IMR-90 (cell line): ENCODE data around the gene ZNF124.

Experiments used
- POLR2A ChIP-seq: IDR thresholded peaks from 2 replicates; pipeline ENCODE4 v1.6.1; 2012; ENCODE audit warnings: mild to moderate bottlenecking, low read depth, low read length
- RAD21 ChIP-seq: IDR thresholded peaks from 2 replicates; pipeline ENCODE4 v1.6.1; 2012; ENCODE audit warnings: low read length, improper control_type of control experiment
- TF ChIP-seq, protein P1 (sequence below): conservative IDR thresholded peaks from 2 replicates; pipeline ENCODE4 v1.5.1; 2012; ENCODE audit warnings: mild to moderate bottlenecking, low read depth, low read length, improper control_type of control experiment
- TF ChIP-seq, protein P2 (sequence below): fragments of 150-350 bp; IDR thresholded peaks from 2 replicates; pipeline ENCODE4 v1.6.1; 2017; ENCODE audit warnings: mild to moderate bottlenecking, antibody characterized with exemption, low read length, low read depth

DNA sequence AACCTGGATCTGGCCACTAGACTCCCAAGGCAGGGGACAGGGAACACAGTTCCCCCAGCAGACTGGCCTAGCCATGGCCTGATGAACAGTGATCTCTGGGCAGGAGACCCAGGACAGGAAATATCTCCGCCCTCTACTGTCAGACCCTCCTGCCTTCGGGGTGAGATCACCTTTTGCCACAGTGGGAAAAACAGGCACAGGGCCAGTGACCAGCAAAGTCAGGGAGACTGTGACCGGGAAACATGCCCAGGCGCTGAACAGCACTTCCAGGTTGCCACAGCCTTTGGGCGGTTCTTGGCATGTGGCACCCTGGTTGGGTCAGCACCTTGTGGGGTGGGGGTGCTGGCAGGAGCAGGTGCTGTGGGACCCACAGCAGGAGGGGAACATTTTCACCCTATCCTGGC is 58.7 kb downstream of the ZNF124 start:
- TF ChIP-seq, protein P1, sequence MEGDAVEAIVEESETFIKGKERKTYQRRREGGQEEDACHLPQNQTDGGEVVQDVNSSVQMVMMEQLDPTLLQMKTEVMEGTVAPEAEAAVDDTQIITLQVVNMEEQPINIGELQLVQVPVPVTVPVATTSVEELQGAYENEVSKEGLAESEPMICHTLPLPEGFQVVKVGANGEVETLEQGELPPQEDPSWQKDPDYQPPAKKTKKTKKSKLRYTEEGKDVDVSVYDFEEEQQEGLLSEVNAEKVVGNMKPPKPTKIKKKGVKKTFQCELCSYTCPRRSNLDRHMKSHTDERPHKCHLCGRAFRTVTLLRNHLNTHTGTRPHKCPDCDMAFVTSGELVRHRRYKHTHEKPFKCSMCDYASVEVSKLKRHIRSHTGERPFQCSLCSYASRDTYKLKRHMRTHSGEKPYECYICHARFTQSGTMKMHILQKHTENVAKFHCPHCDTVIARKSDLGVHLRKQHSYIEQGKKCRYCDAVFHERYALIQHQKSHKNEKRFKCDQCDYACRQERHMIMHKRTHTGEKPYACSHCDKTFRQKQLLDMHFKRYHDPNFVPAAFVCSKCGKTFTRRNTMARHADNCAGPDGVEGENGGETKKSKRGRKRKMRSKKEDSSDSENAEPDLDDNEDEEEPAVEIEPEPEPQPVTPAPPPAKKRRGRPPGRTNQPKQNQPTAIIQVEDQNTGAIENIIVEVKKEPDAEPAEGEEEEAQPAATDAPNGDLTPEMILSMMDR: no peak
- TF ChIP-seq, protein P2, sequence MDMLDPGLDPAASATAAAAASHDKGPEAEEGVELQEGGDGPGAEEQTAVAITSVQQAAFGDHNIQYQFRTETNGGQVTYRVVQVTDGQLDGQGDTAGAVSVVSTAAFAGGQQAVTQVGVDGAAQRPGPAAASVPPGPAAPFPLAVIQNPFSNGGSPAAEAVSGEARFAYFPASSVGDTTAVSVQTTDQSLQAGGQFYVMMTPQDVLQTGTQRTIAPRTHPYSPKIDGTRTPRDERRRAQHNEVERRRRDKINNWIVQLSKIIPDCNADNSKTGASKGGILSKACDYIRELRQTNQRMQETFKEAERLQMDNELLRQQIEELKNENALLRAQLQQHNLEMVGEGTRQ: no peak
- TF ChIP-seq RAD21: no peak
- TF ChIP-seq POLR2A: no peak
